HG03558 (cell line): Measurements from ENCODE around the gene M1AP.

Experiments
- ATAC-seq: cut with Tn5 transposase; IDR thresholded peaks from one replicate; pipeline ENCODE4 v1.9.1; 2021; ENCODE audit warnings: moderate number of reproducible peaks; ENCODE audit not compliant: unreplicated experiment; ENCODE audit errors: extremely low read depth

The M1AP gene

DNA sequence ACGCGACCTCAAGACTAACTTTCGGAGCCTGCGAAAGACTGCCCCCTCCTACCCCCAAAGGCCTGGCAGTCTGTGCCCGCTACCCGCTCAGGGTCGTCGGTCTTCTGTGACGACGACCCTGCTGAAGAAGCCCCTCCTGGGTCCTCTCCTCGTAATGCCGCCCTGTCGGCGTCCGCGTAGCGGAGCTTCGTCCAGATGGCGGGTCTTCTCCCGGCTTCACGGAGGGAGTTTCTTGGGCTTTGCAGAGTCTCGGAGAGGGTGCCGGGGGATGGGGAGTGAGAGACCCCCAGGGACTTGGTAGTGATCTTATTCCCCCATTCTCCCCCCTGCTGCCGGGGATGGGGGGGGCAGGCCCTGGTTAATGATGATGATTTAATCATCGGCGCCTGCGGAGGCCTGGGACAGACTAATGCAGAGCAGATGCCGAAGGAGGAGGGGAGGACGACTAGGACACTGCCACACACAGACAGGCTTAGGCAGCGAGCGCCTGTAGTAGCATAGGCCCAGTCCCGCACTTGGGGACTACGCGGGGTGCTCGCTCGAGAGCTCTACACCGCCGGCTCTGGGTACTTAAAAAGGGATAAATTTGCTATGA, 140.1 kb downstream of the M1AP start:
- no peak for ATAC-seq
